Keratinocyte (primary cell): Measurements from ENCODE around the gene P2RY12.

Source experiments
- EZH2 ChIP-seq: IDR thresholded peaks from one replicate; pipeline ENCODE4 v1.6.1; 2012; ENCODE audit warnings: inconsistent platforms, mild to moderate bottlenecking, low read length, moderate library complexity
- TF ChIP-seq, protein P1 (sequence below), 3 experiments: IDR thresholded peaks in 1 of 3; conservative IDR thresholded peaks in 1 of 3; optimal IDR thresholded peaks in 1 of 3; 2 replicates in 2 of 3; 3 replicates in 1 of 3; pipeline versions ENCODE3 to v1.5.1; 2011; ENCODE audit warnings: low read length in 3 of 3, mild to moderate bottlenecking in 3 of 3, moderate library complexity in 2 of 3, control low read depth in 1 of 3, inconsistent platforms in 1 of 3; ENCODE audit not compliant: insufficient read depth in 2 of 3; ENCODE audit errors: extremely low read depth in 1 of 3

DNA sequence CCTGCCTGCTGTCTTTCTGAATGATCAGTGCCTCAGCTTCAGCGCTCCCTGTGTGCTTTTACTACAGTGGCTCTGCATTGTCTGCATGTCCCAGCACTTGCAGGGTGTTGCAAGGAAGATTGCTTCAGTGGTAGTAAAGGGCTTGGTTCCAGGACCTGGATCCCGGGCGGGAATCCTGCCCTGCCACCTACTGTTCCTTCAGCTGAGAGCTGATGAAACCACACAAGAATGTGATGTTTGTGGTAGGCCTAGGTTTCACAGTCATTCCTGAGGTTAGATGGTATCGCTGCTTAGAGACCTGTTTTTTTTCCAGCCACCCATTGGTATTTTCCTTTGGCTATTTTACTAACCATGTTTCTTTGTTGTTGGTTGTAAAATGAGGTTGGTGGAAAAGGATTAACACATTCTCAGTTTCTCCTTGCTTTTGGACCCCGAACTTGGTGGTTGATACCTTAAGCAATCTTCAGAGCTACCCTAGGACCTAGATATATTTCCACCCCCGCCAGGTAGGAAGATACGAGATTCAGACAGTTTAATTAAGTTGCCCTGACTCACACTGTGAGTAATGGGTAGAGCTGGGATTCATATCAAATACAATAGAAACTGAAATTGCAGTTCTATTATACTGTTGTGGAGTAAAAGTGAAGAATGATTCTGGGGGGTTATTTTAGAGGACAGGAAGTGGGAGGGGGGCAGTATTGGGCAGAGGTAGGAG, 79.3 kb downstream of the P2RY12 start:
- TF ChIP-seq, protein P1, sequence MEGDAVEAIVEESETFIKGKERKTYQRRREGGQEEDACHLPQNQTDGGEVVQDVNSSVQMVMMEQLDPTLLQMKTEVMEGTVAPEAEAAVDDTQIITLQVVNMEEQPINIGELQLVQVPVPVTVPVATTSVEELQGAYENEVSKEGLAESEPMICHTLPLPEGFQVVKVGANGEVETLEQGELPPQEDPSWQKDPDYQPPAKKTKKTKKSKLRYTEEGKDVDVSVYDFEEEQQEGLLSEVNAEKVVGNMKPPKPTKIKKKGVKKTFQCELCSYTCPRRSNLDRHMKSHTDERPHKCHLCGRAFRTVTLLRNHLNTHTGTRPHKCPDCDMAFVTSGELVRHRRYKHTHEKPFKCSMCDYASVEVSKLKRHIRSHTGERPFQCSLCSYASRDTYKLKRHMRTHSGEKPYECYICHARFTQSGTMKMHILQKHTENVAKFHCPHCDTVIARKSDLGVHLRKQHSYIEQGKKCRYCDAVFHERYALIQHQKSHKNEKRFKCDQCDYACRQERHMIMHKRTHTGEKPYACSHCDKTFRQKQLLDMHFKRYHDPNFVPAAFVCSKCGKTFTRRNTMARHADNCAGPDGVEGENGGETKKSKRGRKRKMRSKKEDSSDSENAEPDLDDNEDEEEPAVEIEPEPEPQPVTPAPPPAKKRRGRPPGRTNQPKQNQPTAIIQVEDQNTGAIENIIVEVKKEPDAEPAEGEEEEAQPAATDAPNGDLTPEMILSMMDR (optimal IDR thresholded peaks at IDR 0.05 in 1 of 3, IDR thresholded peaks at IDR 0.05 in 1 of 3, conservative IDR thresholded peaks at IDR 0.05 in 1 of 3; ENCODE audit: extremely low read depth in 1 of 3, insufficient read depth in 2 of 3, low read length in 3 of 3), result peak; percentile 17 to 40 (median 29)
- TF ChIP-seq EZH2, result no peak
